Right cardiac atrium (tissue), 5 donors: ENCODE data around the gene CEBPE. TPM values are rescaled to one million over a fixed set of nuclear protein-coding genes. Genes with fewer than 3 reads are reported as not detected.

Experiments
- ATAC-seq, 2 donors: fragments of 200-7000 bp; cut with Tn5 transposase; one replicate each; pipeline versions ENCODE4 v1.8.0 to v1.9.1; 2020; ENCODE audit warnings: moderate library complexity in 2 of 2, mild to moderate bottlenecking in 1 of 2
- DNase-seq, 3 donors: peaks; one replicate each; pipeline ENCODE4 v3.0.0-alpha.2; 2020
- H3K27ac ChIP-seq: one replicate; pipeline ENCODE4 v1.5.1; 2013; ENCODE audit warnings: mild to moderate bottlenecking, low read length, control low read depth, moderate library complexity
- H3K27me3 ChIP-seq: one replicate; pipeline ENCODE4 v1.6.1; 2013; ENCODE audit not compliant: control insufficient read depth, insufficient read depth
- H3K4me1 ChIP-seq: one replicate; pipeline ENCODE4 v1.6.1; 2013; ENCODE audit warnings: low read length; ENCODE audit not compliant: control insufficient read depth, insufficient read depth
- H3K4me3 ChIP-seq: one replicate; pipeline ENCODE4 v1.5.1; 2013; ENCODE audit warnings: low read length, control low read depth
- H3K9me3 ChIP-seq: one replicate; pipeline ENCODE4 v1.6.1; 2013; ENCODE audit warnings: low read length; ENCODE audit not compliant: control insufficient read depth
- WGBS: extraction: QIAGEN DNeasy Blood & Tissue Kit; methylation state at CpG from one replicate; pipeline ENCODE4 v1.1.7; 2013; 5-methylcytosine and 5-hydroxymethylcytosine counted together
- intact Hi-C, 4 donors: fragments of 100-400 bp; cut with DNase I; formaldehyde crosslinking; loops; one replicate each; pipeline versions ENCODE4 v1.11.0 to v1.14.0; 2022 to 2023
- polyA plus RNA-seq: library from polyadenylated mRNA; stranded (reverse); fragments of 200-250 nt; gene quantifications from one replicate; pipeline ENCODE4 v1.2.3, GENCODE V29; 2013
- total RNA-seq, 4 donors: library from RNA; stranded (reverse); fragmentation: NEBNext Ultra II Directional; extraction: Animal tissue kit (Norgen Biotek cat#: 25700); gene quantifications; one replicate each; pipeline ENCODE4 v1.2.1, GENCODE V29; 2021
- donor health status: healthy with polysubstance abuse.
- donor health status: DM: no; HTN: yes; CAD: no.
- donor health status: DM: no; HTN: no; CAD: no.
- donor health status: DM: no; HTN: yes; CAD: no; lungs with severe emphysema.
- donor health status: DM: yes; HTN: yes; CAD: no.

The CEBPE gene
- total and polyA plus RNA-seq, 5 donors = not detected

DNA sequence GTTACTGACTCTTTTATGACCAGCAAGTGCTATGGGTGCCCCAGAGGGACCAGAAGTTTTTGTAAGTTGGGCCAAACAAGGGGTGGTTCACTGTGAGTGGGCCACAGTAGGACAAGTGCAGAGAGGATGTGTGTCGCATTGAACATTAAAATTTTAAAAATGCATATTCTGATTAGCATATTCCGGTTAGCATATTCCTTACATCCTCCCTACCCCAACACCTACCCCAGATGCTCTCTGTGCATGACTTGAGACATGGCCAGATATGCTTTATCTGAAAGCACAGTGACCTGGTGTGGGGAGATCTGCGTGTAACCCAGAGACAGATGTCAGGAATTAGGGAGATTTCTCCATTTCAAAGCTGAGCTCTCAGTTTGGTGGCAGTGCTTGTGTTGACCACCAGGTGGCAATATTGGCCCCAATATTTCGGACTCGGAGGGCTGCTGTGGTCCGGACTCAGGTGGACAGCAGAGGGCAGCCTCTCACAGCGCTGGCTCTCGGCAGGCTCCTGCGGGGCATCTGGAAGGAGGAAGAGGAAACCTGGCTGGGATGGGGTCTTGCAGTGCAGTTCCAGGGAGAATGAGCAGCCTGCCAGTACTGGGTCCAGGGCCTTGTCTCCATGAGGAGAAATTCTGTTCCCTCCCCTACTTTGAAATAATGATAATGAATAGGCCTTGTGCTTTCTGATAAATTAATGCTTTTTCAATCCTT lies 1.6 kb upstream of the CEBPE start:
- H3K27ac ChIP-seq = no peak overlapping the region
- H3K4me3 ChIP-seq = no peak overlapping the region
- no peaks in the 10 kb centered on the region for H3K27me3 ChIP-seq
- 18% methylated on average over 9 of the region's 9 CpGs for WGBS
- H3K4me1 ChIP-seq = peaks cover 3% of the 10 kb centered on the region
- intact Hi-C loops = loop anchor here (1.0 to 10.0 kb wide), 4 partner anchors 66 to 174 kb away; no protein-coding TSS in a partner anchor
- H3K9me3 ChIP-seq = no peaks in the 10 kb centered on the region
- ATAC-seq (peak; percentile 84 to 87), DNase-seq (peak; percentile 90 to 96 (median 95))

DNA sequence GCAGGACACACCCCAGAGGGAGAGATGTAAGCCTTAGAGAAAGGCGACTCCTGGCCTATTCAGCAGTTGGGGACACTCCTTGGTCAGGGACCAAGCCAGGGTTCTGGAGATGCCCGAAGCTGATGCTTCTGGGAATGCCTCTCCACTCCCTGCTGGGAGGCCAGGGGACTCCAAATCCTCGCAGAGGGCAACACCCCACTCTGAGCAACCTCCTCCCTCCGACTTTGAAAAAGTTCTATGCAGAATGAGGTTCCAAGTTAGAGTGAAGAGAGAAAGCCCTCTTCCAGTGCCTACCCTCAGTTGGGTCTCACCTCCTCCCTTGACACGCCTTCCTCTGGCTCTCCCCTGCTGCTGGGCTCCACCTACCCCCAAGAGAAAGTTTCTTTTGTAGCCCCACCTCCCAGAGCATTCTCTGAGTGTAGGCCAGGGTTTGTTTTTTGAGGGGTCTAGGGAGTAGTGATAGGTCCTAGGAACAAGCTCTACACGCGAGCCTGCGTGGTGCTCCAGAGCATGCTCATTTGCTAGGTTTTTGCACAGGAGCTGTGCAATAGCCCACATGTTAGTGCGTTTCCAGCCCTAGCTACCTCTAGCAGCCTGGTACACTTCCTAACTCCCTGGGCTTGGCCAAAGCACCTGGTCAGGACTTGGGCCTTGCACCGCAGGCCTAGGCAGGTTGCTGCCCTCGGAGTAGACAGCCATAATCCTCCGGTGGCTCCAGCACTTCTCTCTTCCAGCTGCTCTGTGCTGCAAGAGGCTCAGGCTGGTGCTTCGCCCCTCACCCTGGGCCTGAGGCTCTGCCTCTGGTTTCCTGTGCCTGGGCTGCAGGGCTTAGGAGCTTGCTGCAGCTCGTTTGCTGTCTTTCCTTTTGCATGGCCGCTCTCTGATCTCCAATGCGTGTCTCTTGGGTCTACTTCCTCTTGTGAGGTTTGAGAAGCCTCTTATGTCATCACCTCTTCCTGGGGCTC lies 590 bp upstream of the CEBPE start:
- DNase-seq (no peak), ATAC-seq (no peak)
- no peak overlapping the region for H3K27ac ChIP-seq
- H3K27me3 ChIP-seq = no peaks in the 10 kb centered on the region
- intact Hi-C loops = loop anchor here in 3 of 4 donors (1.0 to 10.0 kb wide), 3 partner anchors 67 to 175 kb away; no protein-coding TSS in a partner anchor
- H3K9me3 ChIP-seq = no peaks in the 10 kb centered on the region
- peaks cover 3% of the 10 kb centered on the region for H3K4me1 ChIP-seq
- 70% methylated on average over 16 of the region's 16 CpGs for WGBS
- H3K4me3 ChIP-seq = no peak overlapping the region

DNA sequence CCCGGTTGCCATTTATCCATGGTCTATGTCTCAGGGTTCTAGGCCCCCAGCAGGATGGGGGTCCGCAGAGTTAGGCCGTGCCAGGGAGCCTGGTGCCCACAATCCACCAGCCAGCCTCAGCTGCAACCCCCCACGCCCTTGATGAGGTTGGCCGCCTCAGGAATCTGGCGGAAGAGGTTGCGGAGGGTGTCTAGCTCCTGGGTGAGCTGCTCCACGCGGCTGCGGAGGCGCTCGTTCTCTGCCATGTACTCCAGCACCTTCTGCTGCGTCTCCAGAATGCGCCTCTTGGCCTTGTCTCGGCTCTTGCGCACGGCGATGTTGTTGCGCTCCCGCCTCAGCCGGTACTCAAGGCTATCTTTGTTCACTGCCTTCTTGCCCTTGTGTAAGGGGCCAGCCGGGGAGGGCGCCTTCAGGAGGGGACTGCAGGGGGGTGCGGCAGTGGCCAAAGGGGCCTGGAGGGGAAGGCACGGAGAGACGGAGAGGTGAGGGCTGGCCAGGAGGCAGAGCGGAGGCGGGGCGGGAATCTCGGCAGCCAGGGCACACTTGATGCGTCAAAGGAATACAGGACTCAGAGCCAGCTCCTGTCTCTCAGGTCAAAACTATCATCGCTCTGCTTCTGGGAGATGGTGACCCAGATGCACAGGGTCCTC lies 1.6 kb downstream of the CEBPE start:
- ATAC-seq (no peak), DNase-seq (no peak)
- 86% methylated on average over 32 of the region's 32 CpGs for WGBS
- Histone ChIP-seq H3K27me3 (no peaks in the 10 kb centered on the region), H3K4me3 (no peak overlapping the region), H3K9me3 (no peaks in the 10 kb centered on the region), H3K27ac (no peak overlapping the region), H3K4me1 (peaks cover 5% of the 10 kb centered on the region)
- intact Hi-C loops = no loop called here

DNA sequence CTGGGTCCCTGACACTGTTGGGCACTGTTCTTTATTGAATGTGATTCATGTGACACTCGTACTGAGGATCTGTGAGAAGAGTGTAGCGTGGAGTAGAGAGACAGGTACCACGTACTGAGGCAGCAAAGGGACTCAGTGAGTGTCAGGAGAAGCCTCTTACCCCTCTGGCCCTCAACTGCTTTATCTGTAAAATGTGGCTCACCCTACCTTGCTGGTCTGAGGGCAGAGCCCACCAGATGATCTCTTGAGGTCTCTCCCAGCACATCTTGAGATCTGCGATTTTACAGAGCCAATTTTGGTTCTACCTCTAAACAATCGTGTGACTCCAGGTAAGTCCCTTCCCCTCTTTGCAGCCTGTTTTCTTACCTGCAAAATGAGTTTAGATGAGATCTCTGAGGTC lies 3.1 kb downstream of the CEBPE start:
- ATAC-seq (no peak), DNase-seq (no peak)
- WGBS = 82% methylated on average over 5 of the region's 5 CpGs

DNA sequence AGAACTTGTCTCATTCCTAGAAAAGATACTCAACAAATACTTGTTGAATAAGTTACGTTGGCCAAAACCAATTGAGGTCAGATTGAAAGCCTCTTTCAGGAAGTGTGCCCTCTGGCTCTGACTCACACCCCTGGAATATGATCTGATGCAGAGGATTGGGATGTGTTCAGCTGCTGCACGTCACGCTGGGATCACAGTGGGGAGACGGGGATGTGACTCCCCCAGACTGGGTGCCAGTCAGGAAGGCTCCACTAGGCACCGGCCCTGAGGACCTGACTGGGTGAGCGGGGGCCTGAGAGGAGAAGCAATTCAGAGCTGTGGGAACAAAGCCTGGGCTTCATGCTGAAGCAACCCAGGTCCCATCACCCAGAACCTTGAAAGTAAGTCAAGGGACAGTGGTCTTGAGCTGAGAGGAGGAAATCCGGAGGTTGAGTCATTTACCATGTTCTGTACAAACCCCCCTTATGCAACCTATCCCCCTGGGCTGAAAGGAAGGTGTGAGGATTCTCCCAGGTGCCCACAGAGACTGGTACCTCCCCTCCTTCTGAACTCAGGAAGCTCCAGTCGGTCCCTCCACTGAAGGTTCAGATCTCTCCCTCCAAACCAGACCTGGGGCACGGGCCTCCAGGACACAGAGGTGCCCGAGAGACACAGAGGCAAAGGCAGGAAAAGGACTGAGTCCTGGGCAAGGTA lies 3.9 kb downstream of the CEBPE start:
- no peak overlapping the region for H3K4me3 ChIP-seq
- H3K27ac ChIP-seq = no peak overlapping the region
- H3K4me1 ChIP-seq = peaks cover 5% of the 10 kb centered on the region
- 69% methylated on average over 10 of the region's 10 CpGs for whole genome bisulfite sequencing
- no peaks in the 10 kb centered on the region for H3K9me3 ChIP-seq
- intact Hi-C loops = no loop called here
- no peaks in the 10 kb centered on the region for H3K27me3 ChIP-seq
- ATAC-seq = peak in 1 of 2 donors; percentile 3
- DNase-seq = peak in 1 of 3 donors; percentile 54

More for the DNA sequence above, 3.1 kb downstream of the CEBPE start:
- Histone ChIP-seq H3K4me1 (peaks cover 5% of the 10 kb centered on the region), H3K27me3 (no peaks in the 10 kb centered on the region), H3K27ac (no peak overlapping the region), H3K4me3 (no peak overlapping the region), H3K9me3 (no peaks in the 10 kb centered on the region)
- intact Hi-C loops = no loop called here

DNA sequence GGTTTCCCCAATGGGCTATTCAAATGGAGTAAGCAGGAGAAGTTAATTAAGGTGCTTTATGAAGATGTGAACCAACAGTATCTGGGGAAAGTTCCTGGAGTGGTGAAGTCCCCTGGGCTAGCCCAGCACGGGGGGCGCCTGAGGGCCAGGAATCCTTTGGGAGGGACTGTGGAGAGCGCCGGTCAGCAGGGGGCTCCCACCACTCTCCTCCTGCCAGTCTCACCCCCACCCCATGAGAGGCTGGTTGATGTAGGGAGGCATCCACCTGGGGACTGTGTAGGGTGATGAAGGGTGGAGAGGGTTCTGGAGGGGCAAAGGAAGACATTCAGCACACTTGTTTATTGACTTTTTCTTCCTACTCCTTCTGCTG lies 4.4 kb downstream of the CEBPE start:
- 67% methylated on average over 4 of the region's 4 CpGs for WGBS
- H3K4me1 ChIP-seq = peaks cover 5% of the 10 kb centered on the region
- H3K27me3 ChIP-seq = no peaks in the 10 kb centered on the region
- no peak overlapping the region for H3K4me3 ChIP-seq
- no peak for ATAC-seq
- DNase-seq = no peak
- intact Hi-C loops = no loop called here
- no peaks in the 10 kb centered on the region for H3K9me3 ChIP-seq
- H3K27ac ChIP-seq = no peak overlapping the region

DNA sequence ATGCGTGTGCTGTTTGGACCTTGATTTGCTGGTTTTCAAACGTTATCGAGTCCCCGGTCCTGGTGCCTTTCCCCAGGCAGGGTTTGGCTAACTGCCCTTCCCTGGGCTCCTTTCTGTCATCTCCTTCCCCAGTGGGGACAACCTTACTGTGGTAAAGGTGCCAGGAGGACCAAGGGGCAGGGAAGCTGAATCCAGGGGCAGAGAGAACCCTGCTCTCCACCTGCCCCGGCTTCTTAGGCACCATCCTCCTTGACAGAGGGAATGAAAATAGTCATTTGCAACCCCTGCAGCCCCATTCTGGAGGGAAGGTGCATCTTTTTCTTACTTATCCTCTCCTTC lies 5.0 kb downstream of the CEBPE start:
- DNase-seq = no peak
- H3K27ac ChIP-seq = no peak overlapping the region
- peaks cover 5% of the 10 kb centered on the region for H3K4me1 ChIP-seq
- 57% methylated on average over 5 of the region's 5 CpGs for WGBS
- ATAC-seq = no peak
- H3K9me3 ChIP-seq = no peaks in the 10 kb centered on the region
- intact Hi-C loops = no loop called here
- H3K4me3 ChIP-seq = no peak overlapping the region
- H3K27me3 ChIP-seq = no peaks in the 10 kb centered on the region

DNA sequence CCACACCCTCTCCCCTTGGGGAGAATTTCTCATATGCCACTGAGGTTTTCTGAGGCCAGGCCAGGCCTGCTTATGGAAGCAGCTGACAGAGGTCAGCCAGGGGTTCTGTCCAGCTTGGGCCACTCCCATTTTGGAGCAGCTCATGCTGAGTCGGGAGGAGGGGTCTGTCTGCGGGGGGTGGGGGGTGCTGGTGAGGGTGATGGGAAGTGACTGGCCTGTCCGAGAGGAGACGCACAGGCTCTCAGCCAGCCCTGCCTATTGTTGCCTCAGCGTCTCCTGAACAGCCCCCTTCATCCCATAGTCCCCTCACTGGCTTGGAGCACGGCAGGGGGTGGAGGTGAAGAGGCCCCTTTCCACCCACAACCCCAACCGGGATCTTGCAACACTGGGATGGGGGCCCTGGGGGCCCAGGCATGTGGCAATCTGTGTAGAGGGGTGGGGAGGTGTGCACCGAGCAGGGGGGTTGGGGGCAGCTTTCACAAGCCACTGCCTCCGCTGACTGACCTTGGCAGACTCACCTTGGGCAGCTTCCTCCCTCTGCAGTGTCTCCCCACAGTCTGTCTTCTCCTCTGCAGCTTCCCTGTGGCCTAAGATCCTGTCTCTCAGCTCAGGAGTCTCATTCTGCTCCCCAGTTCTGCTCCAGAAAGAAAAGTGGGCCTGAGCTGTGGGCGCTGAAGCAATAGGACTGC lies 5.5 kb downstream of the CEBPE start:
- ATAC-seq = peak; percentile 34 to 38
- intact Hi-C loops = no loop called here

DNA sequence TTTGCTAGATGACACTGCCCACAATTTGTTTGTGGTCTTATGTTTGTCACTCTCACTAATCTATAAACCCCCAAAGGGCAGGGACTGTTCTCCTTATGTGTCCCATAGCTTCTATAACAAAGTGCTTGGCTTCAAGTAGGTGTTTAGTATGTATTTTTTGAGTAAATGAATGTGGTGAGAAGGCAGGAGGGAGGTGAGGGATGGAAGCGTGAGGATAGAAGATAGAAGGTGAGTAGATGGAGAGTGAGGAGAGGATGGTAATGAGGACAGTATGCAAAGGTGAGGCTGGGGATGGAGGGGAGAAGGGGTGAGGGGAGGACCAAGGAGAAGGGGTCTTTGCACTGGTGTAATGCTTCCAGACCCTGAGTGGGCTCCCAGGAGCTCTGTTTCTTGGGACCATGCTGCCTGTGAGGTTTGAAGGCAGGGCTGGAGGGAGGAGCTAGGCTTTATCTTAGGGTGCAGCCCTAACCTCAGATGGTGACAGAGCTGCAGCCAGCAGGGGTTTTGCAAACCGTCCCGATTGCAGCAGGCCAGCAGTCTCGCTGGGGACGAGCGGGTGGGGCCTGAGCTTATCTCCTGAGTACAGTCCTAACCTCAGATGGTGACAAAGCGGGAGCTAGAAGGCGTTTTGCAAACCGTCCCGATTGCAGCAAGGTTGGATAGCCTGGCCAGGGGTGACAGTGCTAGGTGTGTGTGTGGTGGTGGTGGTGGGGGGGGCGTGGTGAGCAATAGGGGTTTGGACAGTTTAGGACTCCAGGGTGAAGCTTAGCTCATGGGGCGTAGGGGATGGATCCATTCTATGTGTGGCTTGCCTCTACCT lies 6.5 kb downstream of the CEBPE start:
- no peak overlapping the region for H3K27ac ChIP-seq
- 34% methylated on average over 12 of the region's 12 CpGs for WGBS
- peaks cover 5% of the 10 kb centered on the region for H3K4me1 ChIP-seq
- peak in 2 of 3 donors; percentile 71 to 76 for DNase-seq
- no peak overlapping the region for H3K4me3 ChIP-seq
- intact Hi-C loops = no loop called here
- peak; percentile 64 to 65 for ATAC-seq
- H3K9me3 ChIP-seq = no peaks in the 10 kb centered on the region
- no peaks in the 10 kb centered on the region for H3K27me3 ChIP-seq

More for the DNA sequence above, 5.5 kb downstream of the CEBPE start:
- Histone ChIP-seq H3K4me3 (no peak overlapping the region), H3K9me3 (no peaks in the 10 kb centered on the region), H3K27ac (no peak overlapping the region), H3K4me1 (peaks cover 5% of the 10 kb centered on the region), H3K27me3 (no peaks in the 10 kb centered on the region)
- peak in 2 of 3 donors; percentile 53 to 77 for DNase-seq
- 31% methylated on average over 10 of the region's 10 CpGs for WGBS
